Ishikawa (cell line): Measurements from ENCODE around the gene OBSCN.

Source experiments
- MAX ChIP-seq: IDR thresholded peaks from 2 replicates; pipeline ENCODE4 v1.6.1; 2012
- TAF1 ChIP-seq: IDR thresholded peaks from 2 replicates; pipeline ENCODE4 v1.6.1; 2012; ENCODE audit warnings: low read depth, mild to moderate bottlenecking
- TEAD4 ChIP-seq: IDR thresholded peaks from 2 replicates; pipeline ENCODE4 v1.6.1; 2012
- TF ChIP-seq, protein P1 (sequence below): IDR thresholded peaks from 2 replicates; pipeline ENCODE4 v1.6.1; 2012; ENCODE audit warnings: low read depth, mild to moderate bottlenecking

GRCh38 chr1:228307218-228308023 lies 99.6 kb downstream of the OBSCN start:
- TF ChIP-seq MAX = no peak
- TF ChIP-seq TAF1 = no peak
- TF ChIP-seq, protein P1, sequence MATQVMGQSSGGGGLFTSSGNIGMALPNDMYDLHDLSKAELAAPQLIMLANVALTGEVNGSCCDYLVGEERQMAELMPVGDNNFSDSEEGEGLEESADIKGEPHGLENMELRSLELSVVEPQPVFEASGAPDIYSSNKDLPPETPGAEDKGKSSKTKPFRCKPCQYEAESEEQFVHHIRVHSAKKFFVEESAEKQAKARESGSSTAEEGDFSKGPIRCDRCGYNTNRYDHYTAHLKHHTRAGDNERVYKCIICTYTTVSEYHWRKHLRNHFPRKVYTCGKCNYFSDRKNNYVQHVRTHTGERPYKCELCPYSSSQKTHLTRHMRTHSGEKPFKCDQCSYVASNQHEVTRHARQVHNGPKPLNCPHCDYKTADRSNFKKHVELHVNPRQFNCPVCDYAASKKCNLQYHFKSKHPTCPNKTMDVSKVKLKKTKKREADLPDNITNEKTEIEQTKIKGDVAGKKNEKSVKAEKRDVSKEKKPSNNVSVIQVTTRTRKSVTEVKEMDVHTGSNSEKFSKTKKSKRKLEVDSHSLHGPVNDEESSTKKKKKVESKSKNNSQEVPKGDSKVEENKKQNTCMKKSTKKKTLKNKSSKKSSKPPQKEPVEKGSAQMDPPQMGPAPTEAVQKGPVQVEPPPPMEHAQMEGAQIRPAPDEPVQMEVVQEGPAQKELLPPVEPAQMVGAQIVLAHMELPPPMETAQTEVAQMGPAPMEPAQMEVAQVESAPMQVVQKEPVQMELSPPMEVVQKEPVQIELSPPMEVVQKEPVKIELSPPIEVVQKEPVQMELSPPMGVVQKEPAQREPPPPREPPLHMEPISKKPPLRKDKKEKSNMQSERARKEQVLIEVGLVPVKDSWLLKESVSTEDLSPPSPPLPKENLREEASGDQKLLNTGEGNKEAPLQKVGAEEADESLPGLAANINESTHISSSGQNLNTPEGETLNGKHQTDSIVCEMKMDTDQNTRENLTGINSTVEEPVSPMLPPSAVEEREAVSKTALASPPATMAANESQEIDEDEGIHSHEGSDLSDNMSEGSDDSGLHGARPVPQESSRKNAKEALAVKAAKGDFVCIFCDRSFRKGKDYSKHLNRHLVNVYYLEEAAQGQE = no peak
- no peak for TF ChIP-seq TEAD4
